ENCODE measurements around the gene ERC2. TPM values are rescaled to one million over a fixed set of nuclear protein-coding genes. Genes with fewer than 3 reads are reported as not detected.

ERC2 gene
- total RNA-seq, 2 experiments from 2014 or later: not detected

DNA sequence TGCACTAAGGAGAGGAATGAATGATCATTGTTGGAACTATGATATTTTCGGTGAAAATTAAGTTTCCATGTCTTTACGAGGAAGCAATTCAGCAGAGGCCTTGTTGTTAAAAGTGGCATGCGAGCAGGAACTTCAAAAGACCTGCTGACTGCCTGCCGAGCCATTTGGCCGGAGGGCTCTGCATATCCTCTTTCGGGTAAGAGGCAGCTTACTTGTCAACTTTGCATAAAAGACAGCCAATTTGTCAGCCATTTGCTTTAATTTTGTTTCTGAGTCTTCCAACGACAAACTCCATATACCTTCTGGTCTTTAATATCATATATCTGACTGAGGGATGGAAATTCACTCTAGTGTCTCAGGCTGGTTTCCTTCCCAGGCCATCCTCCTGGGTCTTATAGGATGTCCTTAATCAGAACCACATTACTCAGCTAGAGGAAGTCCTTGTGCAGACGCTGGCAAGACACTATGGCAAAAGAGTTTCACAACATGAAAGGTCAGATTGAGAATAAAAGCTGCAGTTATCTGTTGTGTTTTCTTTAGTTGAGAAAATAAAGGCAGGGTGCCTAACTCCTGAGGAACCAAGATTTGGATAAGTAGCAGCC, 852.5 kb downstream of the ERC2 start:
- Histone ChIP-seq H3K36me3 (ENCODE audit: insufficient read depth, low read length) (no peaks in the 10 kb centered on the region), H3K27ac (ENCODE audit: low read depth, low read length, poor library complexity, severe bottlenecking) (no peak overlapping the region), H4K20me1 (ENCODE audit: insufficient read depth, low read length) (no peaks in the 10 kb centered on the region), H3K79me2 (ENCODE audit: insufficient read depth, low read depth, low read length) (no peaks in the 10 kb centered on the region), H3K4me1 (ENCODE audit: insufficient read depth, low read length, poor library complexity, severe bottlenecking) (no peaks in the 10 kb centered on the region), H2AFZ (ENCODE audit: low read length) (no peak overlapping the region), H3K9me3 (ENCODE audit: low read length) (no peaks in the 10 kb centered on the region), H3K4me2 (ENCODE audit: low read length) (no peak overlapping the region), H3K9me2 (ENCODE audit: insufficient read depth, low read length) (no peaks in the 10 kb centered on the region), H3K4me3 (ENCODE audit: low read depth, low read length, poor library complexity, severe bottlenecking) (no peak overlapping the region)
- TF ChIP-seq CTCF (conservative IDR thresholded peaks at IDR 0.05; ENCODE audit: low read length) (no peak), EZH2phosphoT487 (IDR thresholded peaks at IDR 0.05; ENCODE audit: borderline replicate concordance, low read depth, low read length) (no peak)
- CTCF ChIA-PET (ENCODE audit: unreplicated experiment): no interaction called here
- intact Hi-C loops (cut with micrococcal nuclease; ENCODE audit: unreplicated experiment): no loop called here
- DNase-seq (ENCODE audit: low spot score): no peak
- BruUV-seq (replicated peaks): no TSS peak
- POLR2A ChIA-PET: no interaction called here

DNA sequence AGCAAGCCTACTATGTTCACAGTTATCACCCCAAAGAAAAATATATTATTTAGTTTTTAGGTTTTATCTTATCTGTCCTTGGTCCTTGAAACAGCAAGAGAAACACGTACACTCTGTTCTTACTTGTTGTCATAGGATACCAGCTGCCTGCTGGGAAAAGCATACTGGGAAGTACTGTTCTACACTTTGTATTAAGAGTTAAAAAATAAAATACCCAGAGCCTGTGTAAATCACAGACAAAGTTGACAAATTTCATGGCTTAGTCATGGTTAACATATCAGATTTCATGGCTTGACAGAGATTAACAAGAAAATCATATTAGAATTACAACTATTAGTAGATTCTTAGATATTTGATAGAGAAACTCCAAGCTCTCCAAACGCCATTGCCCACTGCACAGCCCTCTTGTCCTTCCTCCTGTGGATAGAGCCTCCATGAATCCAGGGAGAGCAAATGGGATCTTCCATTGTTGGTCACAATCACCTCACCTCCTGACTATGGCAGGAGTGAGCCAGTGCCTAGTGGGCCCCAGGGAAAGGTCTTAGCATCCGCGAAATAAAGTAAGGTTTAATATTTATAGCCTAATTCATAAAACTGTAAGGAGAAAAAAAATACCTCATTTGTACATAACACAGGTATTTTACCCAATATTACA, 853.1 kb downstream of the ERC2 start:
- ChIA-PET POLR2A (no interaction called here), CTCF (ENCODE audit: unreplicated experiment) (no interaction called here)
- TF ChIP-seq CTCF (conservative IDR thresholded peaks at IDR 0.05; ENCODE audit: low read length): no peak
- TF ChIP-seq EZH2phosphoT487 (IDR thresholded peaks at IDR 0.05; ENCODE audit: borderline replicate concordance, low read depth, low read length): no peak
- intact Hi-C loops (cut with micrococcal nuclease; ENCODE audit: unreplicated experiment): no loop called here
- Histone ChIP-seq H4K20me1 (ENCODE audit: insufficient read depth, low read length) (no peaks in the 10 kb centered on the region), H3K9me3 (ENCODE audit: low read length) (no peaks in the 10 kb centered on the region), H3K36me3 (ENCODE audit: insufficient read depth, low read length) (no peaks in the 10 kb centered on the region), H3K4me2 (ENCODE audit: low read length) (no peak overlapping the region), H3K9me2 (ENCODE audit: insufficient read depth, low read length) (no peaks in the 10 kb centered on the region), H2AFZ (ENCODE audit: low read length) (no peak overlapping the region), H3K27ac (ENCODE audit: low read depth, low read length, poor library complexity, severe bottlenecking) (no peak overlapping the region), H3K4me1 (ENCODE audit: insufficient read depth, low read length, poor library complexity, severe bottlenecking) (no peaks in the 10 kb centered on the region), H3K79me2 (ENCODE audit: insufficient read depth, low read depth, low read length) (no peaks in the 10 kb centered on the region), H3K4me3 (ENCODE audit: low read depth, low read length, poor library complexity, severe bottlenecking) (no peak overlapping the region)
- no TSS peak for BruUV-seq (replicated peaks)
- DNase-seq (ENCODE audit: low spot score): no peak

DNA sequence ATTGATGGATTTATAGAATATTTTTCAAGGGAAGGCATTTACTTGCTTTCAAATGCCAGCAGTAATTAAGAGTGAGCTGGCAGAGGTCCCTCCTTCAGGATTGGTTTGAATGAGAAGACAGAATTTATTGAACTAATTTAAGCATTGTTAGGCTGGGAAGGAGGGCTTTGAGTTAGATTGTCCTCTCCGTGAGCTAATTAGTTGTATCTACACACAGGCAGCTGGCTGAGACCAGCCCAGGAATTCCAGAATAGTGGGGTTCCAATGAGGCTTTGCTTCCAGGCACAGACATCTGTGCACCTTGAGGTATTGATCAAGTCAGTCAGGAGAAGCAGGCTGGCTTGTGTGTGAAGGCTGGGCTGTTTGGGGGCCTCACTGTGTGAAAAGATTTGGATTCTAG, 857.1 kb downstream of the ERC2 start:
- no TSS peak for BruUV-seq (replicated peaks)
- POLR2A ChIA-PET: no interaction called here

More for the DNA sequence above, 857.1 kb downstream of the ERC2 start:
- Histone ChIP-seq H3K9me2 (ENCODE audit: insufficient read depth, low read length) (no peaks in the 10 kb centered on the region), H3K9me3 (ENCODE audit: low read length) (no peaks in the 10 kb centered on the region), H3K4me2 (ENCODE audit: low read length) (no peak overlapping the region), H3K36me3 (ENCODE audit: insufficient read depth, low read length) (no peaks in the 10 kb centered on the region), H3K27ac (ENCODE audit: low read depth, low read length, poor library complexity, severe bottlenecking) (no peak overlapping the region), H4K20me1 (ENCODE audit: insufficient read depth, low read length) (no peaks in the 10 kb centered on the region), H2AFZ (ENCODE audit: low read length) (no peak overlapping the region), H3K4me3 (ENCODE audit: low read depth, low read length, poor library complexity, severe bottlenecking) (no peak overlapping the region), H3K4me1 (ENCODE audit: insufficient read depth, low read length, poor library complexity, severe bottlenecking) (no peaks in the 10 kb centered on the region), H3K79me2 (ENCODE audit: insufficient read depth, low read depth, low read length) (no peaks in the 10 kb centered on the region)
- TF ChIP-seq CTCF (conservative IDR thresholded peaks at IDR 0.05; ENCODE audit: low read length) (no peak), EZH2phosphoT487 (IDR thresholded peaks at IDR 0.05; ENCODE audit: borderline replicate concordance, low read depth, low read length) (no peak)
- CTCF ChIA-PET (ENCODE audit: unreplicated experiment): no interaction called here
- intact Hi-C loops (cut with micrococcal nuclease; ENCODE audit: unreplicated experiment): no loop called here
- no peak for DNase-seq (ENCODE audit: low spot score)

All from OCI-LY7 (cell line).